Stimulated activated CD4-positive, alpha-beta T cell treated with anti-CD3 and anti-CD28 coated beads, Interleukin-15, amount 100 ng/mL, for 48 hours (primary cell): ENCODE results near the gene OR4A15.

Experiments used
- DNase-seq, 2 donors: peaks; one replicate each; pipeline ENCODE4 v3.0.0-alpha.2; 2020; ENCODE audit warnings: low read depth in 2 of 2

Gene OR4A15

GRCh38 chr11:55367674-55368073 lies at the start of gene OR4A15:
OR4A15 (plus strand) TSS chr11:55367974; CDS start chr11:55367974, 0 bp downstream.
- no peak for DNase-seq

GRCh38 chr11:55324500-55324899 lies 43.3 kb upstream of the OR4A15 start:
- no peak for DNase-seq

GRCh38 chr11:55342901-55343300 lies 24.9 kb upstream of the OR4A15 start, which contains the start of gene OR4A16:
OR4A16 (plus strand) TSS chr11:55343201; CDS start chr11:55343201, 0 bp downstream.
- no peak for DNase-seq

- no peak for DNase-seq
These were observed 22.5 kb upstream of the OR4A15 start for GRCh38 chr11:55345306-55345705.

GRCh38 chr11:55349032-55349431 lies 18.7 kb upstream of the OR4A15 start:
- no peak for DNase-seq

GRCh38 chr11:55357560-55358184 lies 10.1 kb upstream of the OR4A15 start:
- DNase-seq = no peak

GRCh38 chr11:55401011-55401410 lies 33.2 kb downstream of the OR4A15 start:
- DNase-seq = no peak
